Left renal cortex interstitium (tissue), 4 donors: Measurements from ENCODE around the gene CD38. TPM values are rescaled to one million over a fixed set of nuclear protein-coding genes. Genes with fewer than 3 reads are reported as not detected.
"Not testable (repeated sequence)": the region's sequence is repeated elsewhere in the genome, so short reads cannot be mapped to it uniquely, and the experiment has no call there.

Experiments
- DNase-seq, 4 donors: peaks; one replicate each; pipeline ENCODE4 v3.0.0-alpha.2; 2013; ENCODE audit warnings: low read depth in 4 of 4, low spot score in 2 of 4, missing footprints in 1 of 4
- polyA plus RNA-seq, 4 donors: library from polyadenylated mRNA; unstranded; fragments of 120-200 nt; gene quantifications; one replicate each; pipeline ENCODE4 v1.2.1, GENCODE V29; 2013; ENCODE audit not compliant: insufficient read length in 4 of 4

The CD38 gene
- polyA plus RNA-seq = 1 to 10 TPM in 3 of 4 donors, under 1 TPM in 1; 0.90 to 1.4 (median 1.4) TPM

DNA sequence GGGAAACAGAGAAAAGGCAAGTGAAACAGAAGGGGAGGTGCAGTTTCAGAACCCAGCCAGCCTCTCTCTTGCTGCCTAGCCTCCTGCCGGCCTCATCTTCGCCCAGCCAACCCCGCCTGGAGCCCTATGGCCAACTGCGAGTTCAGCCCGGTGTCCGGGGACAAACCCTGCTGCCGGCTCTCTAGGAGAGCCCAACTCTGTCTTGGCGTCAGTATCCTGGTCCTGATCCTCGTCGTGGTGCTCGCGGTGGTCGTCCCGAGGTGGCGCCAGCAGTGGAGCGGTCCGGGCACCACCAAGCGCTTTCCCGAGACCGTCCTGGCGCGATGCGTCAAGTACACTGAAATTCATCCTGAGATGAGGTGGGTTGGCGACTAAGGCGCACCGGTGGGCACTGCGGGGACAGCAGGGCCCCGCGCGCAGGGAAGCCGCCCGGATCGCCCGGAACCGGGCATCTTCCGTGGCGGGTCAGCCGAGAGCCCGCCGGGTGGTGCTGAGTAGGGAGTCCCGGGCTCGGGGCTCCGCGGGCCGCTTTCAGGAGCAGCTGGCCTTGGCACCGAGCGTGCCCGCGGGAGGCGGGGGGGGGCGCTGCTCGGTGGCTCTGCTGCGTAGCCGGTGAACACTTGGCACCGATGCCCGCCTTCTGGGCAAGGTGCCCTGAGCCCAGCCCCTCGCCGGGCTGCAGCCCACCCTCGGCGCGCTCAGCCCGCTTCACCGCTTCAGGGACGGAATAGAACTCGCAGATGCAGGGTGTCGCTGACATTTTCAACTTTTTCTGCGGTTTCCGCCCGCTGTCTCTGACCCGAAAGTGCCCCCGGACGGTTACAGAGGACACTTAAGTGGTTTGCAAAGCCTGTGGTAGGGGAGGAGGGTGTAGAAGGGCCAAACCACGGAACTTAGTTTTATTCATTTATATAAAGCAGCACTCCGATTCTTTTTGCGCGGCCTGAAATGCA lies at the start of gene CD38:
TSS of gene CD38 (plus strand) at position 40 of the 953 bp plus-strand sequence. CDS start at position 127, 87 bp downstream.
- DNase-seq = peak in 2 of 4 donors; percentile 7 to 13

DNA sequence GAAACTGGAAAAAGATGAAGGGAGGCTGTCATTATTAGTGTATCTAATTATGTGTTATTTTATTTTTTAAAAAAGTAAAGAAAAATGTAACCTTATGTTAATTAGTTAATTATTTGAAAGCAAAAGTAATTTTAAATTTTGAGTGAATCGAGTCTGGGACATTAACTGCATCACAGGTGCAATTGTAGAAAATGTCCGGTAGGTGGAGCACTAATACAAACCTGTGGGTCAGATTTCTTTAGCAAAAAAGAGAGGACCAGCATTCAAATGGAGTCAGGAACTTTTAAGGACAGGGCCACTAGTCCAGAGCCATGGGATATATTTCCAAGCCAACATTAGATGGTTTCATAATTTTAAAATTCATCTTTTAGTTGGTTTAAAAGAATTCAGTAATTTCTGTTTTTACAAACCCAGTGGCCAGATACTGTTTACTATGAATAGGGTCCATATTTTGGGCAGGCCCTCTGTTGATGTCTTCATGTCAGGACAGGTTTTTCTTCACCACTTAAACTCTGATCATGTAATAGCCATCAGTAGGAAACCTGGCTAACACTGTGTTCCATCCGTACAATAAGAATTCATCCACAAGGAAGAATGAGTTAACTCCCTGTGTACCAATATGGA lies 48.1 kb upstream of the CD38 start:
- DNase-seq = no peak

DNA sequence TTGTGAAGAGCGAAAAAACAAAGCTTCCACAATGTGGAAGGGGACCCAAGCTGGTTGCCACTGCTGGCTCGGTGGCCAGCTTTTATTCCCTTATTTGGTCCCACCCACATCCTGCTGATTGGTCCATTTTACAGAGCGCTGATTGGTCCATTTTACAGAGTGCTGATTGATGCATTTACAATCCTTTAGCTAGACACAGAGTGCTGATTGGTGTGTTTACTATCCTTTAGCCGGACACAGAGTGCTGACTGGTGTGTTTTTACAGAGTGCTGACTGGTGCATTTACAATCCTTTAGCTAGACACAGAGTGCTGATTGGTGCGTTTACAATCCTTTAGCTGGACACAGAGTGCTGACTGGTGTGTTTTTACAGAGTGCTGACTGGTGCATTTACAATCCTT lies 45.1 kb upstream of the CD38 start:
- not testable (repeated sequence) for DNase-seq

DNA sequence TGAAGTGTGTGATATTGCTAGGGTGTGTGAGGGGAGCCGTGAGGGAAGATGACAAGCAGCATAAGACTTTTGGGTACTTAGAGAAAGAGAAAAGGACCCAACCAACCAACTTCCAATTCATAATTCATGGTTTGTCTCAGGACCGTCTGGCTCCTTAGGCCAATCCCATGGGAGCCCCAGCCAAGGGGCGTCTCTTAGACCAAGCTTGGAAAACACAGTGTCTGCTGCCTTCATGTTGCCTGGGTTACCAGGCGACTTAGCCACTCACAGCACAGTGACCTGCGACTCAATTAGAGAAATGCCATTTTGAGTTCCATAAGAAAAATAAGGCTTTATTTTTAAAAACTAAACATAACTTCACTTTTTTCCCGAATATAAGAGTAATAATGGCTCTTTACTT lies 42.6 kb upstream of the CD38 start:
- DNase-seq = no peak

DNA sequence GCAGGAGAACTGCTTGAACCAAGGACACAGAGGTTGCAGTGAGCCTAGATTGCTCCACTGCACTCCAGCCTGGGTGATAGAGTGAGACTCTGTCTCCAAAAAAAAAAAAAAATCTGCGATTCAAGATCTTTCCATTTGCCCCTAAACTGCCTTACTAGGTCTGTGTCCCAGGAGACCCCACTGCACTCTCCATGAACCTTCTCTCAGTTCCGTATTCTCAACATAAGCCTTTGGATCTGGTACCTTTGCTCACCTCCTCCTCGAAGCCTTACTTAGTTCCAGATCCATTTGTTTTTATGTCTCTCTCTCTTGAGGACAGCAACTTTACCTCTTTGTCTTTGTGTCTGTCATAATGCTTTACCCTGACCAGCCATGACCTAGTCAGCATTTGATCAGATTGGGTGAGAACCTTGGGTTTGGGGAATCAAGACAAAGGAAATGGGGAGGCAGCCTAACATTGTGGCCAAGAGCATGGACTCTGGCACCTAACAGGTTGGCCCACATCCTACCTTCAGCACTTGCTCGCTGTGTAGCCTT lies 41.5 kb upstream of the CD38 start:
- DNase-seq = no peak

DNA sequence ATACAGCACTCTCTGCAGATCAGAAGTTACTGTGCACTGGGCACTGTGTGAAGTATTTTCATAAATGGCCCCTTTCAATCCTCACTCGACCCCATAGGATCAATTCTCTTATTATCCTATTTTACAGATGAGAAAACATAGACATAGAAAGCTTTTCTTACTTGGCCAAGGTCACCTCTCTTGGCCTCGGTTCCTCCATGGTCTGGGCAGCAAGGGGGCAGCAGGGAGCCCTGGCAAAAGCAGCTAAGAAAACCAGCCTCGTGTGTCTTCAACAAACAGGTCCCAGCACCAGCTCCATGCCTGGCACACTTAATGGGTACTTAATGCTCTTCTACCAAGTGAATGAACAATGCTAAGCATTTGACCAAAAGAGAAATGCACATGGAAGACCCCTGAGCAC lies 40.9 kb upstream of the CD38 start:
- DNase-seq = no peak

DNA sequence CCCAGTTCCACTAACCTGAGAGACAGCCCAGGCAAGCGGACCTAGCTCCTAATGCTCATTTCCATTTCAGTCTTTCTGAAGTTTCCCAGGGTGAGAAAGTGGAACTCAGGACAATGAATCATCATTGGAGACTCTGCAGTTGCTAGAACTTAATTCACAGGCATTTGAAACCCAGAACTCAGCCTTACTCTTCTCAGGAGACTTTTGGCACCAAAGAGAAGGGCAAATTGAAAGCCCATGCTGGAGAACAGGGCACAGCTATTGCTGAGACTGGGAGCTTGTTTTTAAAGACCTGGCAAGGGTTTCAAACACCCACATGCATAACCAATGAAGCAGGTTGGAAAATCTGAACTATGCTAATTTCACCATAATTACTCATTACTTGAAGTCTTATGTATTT lies 39.3 kb upstream of the CD38 start:
- DNase-seq = no peak

DNA sequence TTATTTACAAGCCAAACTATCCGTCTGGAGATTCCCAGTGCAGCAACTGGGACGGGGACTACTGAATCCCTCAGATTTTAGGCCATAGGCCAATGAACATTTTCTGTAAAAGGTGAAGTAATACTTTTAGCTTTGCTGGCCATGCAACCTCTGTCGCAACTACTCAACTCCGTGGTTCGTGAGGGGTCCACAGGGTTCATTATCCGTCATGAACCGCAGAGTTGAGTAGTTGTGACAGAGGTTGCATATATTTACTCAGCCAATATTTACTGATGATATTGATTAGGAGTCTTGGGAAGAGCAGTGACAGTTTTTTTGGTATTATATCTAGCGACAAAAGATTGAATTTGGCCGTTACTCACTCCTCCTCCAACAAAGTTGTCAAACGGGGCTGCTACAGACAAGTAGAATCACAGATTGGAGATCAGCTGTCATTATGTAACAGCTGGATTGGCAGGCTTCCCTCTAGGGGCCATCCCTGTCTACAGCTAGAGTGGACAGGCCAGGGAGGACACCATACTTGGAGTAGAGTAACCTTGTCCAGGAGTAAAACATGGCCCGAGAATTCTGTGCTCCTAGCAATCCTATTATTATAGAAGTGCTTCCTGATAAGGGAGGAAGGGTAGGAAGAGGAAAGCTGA lies 37.2 kb upstream of the CD38 start:
- no peak for DNase-seq

DNA sequence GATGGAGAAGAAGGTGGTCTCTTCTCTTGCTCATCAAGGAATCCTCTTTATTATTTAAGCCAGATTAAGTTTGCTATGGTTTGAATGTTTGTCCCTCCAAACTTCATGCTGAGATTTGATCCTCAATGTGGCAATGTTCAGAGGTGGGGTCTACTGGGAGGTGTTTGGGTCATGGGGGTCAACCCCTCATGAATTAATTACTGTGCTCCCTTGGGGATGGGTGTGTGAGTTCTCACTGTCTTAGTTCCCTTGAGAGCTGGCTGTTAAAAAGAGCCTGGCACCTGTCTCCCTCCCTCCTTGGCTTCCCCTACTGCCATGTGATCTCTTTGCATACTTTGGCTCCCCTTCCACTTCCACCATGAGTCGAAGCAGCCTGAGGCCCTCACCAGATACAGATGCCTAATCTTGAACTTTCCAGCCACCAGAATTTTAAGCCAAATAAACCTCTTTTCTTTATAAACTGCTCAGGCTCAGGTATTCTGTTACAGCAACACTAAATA lies 36.0 kb upstream of the CD38 start:
- DNase-seq = no peak

DNA sequence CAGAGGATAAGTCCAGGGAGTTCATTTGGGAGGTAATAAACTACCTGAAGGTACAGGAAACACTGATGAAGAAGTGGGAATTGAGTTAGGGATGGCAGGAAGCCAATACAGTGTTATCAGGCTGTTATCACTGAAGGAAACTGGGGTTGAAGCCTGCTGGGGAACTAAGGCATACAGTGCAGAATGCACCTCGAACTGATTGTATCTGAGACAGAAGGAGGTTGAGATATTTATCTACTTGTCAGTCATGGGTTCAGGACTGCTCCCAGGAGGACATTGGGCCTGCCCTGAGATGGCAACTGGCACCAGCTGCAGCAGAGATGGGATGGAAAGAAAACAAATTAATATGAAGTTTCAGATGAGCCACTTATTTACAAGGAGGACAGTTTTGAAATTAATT lies 35.5 kb upstream of the CD38 start:
- DNase-seq = no peak

DNA sequence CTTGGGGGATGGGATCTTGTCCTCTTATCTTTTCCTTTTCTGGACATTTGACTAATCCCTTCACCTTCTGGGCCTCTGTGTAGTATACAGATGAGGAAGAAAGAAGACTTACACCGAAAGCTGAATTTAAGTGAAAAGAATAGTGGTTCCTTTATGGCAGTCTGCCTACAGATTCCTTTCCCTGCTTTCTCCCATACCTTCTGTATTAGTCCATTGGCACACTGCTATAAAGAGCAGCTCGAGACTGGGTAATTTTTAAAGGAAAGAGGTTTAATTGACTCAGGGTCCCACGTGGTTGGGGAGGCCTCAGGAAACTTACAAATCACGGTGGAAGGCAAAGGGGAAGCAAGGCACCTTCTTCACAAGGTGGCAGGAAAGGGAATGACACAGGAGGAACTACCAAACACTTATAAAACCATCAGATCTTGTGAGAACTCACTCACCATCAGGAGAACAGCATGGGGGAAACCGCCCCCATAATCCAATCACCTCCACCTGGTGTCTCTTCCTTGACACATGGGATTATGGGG lies 34.0 kb upstream of the CD38 start:
- no peak for DNase-seq

DNA sequence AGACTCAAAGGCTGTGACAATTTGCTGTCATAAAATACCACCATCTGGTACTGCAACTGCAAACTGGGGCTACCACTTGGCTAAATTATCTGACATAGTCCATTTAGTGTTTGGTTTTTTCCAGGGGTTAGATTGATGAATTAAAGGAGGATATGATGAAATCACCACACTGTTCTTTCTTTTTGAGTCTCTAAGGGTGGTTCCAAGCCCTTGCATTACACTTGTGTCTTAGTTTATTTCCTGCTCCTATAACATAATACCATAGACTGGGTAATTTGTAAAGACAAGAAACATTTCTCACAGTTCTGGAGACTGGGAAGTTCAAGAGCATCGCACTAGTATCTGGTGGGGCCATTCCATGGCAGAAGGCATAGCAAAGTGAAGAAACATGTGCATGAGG lies 32.0 kb upstream of the CD38 start:
- DNase-seq = no peak

DNA sequence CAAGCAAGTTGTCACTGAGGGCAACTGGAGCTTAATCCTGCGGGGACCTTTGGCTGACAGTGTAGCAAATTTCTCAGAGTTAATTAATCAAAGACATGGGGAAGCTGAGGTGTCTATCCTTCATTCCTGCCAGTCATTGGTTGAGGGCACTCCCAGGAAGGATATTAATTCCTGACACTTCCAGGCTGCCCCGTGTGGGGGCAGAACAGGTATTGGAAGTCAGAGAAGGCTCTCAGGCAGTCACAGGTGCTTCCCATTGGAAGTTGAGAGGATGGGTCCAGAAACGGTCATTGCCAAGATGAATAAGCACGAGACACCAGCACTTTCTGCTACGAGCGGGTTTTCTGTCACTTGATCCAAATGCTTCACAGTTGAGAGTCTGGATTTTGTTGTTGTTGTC lies 29.1 kb upstream of the CD38 start:
- DNase-seq = no peak

DNA sequence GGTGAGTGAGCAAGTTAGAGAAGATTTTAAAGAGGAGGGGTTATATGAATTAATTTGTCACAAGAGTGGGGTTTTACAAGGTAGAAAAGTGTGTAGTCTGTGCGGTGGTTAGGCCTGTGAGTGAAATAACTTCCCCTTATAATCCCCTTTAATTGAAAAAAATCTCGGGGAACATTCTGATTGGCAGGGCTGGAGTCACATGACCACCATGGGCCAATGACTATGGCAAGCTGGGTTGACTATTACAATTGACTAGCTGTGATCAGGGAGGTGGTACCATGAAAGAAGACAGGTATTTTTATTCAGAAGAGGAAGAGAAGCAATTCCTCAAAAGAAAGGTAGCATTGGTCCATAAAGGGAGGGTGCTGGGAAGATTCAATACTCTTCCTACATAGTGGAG lies 27.0 kb upstream of the CD38 start:
- no peak for DNase-seq

DNA sequence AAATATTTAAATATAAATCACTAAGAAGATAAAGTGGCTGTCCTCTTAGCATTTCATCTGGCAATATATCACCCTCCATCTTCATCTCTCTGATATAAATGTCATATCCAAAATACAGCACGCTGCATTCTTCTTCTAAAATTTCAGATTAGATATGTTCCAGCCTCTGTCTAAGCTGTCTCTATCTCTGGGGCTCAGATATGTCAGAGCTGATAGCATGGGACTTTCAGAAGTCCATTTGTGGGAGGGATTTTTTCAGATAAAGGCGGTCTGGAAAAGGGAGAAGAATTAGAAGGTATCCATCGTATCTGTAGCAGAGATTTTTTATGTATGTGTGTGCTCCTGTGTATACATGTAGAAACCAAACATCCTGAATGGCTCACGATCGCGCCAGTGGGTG lies 25.0 kb upstream of the CD38 start:
- DNase-seq = no peak

DNA sequence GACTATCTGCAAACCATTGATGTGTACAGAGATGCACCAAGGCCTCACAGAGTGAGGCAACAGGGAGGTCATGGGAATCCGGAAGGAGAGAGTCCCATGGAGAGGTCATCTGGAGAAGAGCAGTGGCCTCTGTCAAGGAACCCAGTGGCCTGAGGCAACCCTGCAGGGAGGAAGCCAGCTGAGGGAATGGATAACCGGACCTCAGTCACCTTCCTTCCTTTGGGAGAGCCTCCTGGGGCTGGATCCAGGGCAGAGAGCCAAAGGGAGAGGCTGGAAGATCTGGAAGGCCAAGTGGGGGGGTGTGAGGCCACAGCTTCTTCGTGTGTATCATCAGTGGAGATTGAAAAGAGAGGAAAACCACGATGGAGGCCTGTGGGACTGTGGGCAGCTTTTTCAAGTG lies 24.3 kb upstream of the CD38 start:
- DNase-seq = no peak

DNA sequence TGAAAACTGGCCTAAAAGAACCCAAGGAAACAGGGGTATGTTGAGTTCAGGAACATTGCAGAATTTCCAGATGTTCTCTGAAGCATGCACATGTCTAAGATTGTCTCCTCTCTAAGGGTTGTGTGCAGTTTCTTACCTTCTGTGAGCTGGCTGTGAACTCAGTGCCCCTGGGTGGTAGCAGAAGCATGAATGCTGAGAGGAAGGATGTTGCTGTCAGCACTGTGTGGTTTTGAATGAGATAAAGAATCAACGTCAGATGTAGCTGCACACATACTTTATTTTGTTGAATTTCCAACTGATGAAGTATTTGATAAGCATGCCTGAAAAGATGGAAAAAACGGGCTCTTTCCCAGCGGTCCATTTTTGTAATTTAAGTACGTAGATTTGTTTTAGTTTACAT lies 23.8 kb upstream of the CD38 start:
- no peak for DNase-seq

DNA sequence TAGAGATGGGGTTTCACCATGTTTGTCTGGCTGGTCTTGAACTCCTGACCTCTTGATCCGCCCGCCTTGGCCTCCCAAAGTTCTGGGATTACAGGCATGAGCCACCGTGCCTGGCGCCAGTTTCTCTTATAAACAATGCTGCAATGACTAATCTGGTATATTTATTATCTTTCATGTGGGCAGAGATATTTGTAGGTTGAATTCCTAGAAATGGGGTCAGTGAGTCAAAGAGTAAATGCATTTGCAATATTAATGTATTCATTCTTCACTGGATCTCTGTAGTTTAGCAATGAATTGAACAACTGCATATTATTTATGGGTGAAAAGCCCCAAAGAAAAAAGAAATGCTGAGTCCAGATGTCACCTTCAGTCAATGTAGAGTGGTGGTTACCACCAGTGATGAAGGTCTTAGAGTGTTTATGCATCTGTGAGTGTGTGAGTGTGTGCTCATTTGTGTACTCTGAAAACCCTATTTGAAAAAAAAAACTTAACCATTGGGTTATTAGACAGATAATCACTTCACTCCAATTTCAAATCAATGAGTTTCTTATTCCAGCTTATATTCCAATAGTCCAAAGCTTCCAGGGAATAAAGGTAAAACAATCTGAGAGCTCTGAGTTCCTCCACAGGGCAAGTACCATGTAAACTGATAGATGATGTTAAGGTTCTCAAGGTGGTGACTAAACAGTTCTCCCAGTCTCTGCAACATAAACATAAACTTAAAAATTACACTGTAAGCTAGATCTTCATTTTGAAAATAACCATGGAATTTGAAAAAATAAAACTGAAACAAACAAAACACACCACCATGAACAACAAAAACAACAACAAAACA lies 22.6 kb upstream of the CD38 start:
- DNase-seq = no peak

DNA sequence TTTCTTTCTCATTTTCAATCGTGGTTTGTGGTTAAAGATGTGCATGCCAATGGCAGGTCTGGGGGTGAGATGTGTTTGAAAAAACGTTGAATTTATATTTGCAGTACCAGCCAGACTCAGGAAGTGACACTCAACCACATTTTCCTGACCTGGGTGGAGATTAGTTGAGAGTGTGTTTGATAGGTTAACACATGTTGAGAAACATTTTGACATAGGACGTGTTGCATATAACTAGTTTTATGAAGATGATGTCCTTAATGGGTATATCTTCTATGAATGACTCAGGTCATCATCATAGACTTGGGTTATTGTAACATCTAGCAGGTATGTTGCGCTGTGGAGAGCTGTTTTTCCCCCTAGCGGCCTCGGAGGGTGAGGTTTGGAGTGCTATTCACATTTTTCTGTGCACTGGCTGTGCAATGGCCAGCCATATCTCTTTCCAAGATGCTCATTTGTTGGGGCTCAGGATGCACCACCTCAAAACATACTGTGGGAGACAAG lies 21.7 kb upstream of the CD38 start:
- DNase-seq = no peak

DNA sequence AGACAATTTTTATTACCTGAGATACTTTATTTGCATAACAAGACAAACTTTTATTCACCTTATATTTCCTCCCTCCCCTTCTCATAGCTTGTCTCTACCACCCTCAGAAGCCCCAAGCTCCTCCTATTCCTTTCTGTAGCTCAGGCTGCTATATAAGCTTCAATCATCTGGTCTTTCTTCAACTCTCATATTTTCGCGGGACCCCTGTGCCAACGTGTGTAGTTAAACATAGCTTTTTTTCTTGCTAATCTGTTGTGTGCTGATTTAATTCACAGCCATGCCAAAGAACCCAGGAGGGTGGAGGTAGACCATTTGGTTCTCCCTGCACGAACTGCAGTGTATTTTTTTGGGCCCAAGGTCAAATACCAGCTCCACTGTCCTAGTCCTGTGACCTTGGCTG lies 21.1 kb upstream of the CD38 start:
- DNase-seq = no peak
